ENCODE results near the gene GLRX. TPM values are rescaled to one million over a fixed set of nuclear protein-coding genes. Genes with fewer than 3 reads are reported as not detected.
"Not testable (repeated sequence)": the region's sequence is repeated elsewhere in the genome, so short reads cannot be mapped to it uniquely, and the experiment has no call there.

GLRX gene
- total RNA-seq, 2 experiments from 2014 or later: 33.2 to 34.0 TPM

- Mint-ChIP-seq H3K27me3 (no peaks in the 10 kb centered on the region), H3K27ac (peak overlapping the region; percentile 73), H3K9me3 (no peaks in the 10 kb centered on the region), H3K4me1 (ENCODE audit: low read depth) (peaks cover 74% of the 10 kb centered on the region), H3K4me3 (no peak overlapping the region), H3K36me3 (no peaks in the 10 kb centered on the region)
- intact Hi-C loops (cut with micrococcal nuclease): no loop called here
- CTCF ChIA-PET: interaction anchor here (0.5 to 5.1 kb wide), 10 partner anchors 12 to 737 kb away, joined by 3 to 63 read pairs (median 4); partner anchors contain the start of gene ELL2
- peak; percentile 66 for DNase-seq
- POLR2A ChIA-PET: interaction anchor here (0.8 to 4.2 kb wide), 5 partner anchors 8 to 253 kb away, joined by 3 to 29 read pairs (median 4); partner anchors contain the start of gene RFESD
These were observed 39.5 kb upstream of the GLRX start for GRCh38 chr5:95861864-95862561.

- Mint-ChIP-seq H3K9me3 (no peaks in the 10 kb centered on the region), H3K27ac (peak overlapping the region; percentile 47), H3K4me3 (no peak overlapping the region), H3K27me3 (no peaks in the 10 kb centered on the region), H3K4me1 (ENCODE audit: low read depth) (peaks cover 68% of the 10 kb centered on the region), H3K36me3 (no peaks in the 10 kb centered on the region)
- ChIA-PET POLR2A (interaction anchor here (0.8 to 4.2 kb wide), 5 partner anchors 9 to 253 kb away, joined by 3 to 29 read pairs (median 4); partner anchors contain the start of gene RFESD), CTCF (interaction anchor here (1.0 to 5.1 kb wide), 8 partner anchors 11 to 738 kb away, joined by 3 to 63 read pairs (median 4); partner anchors contain the start of gene ELL2)
- no peak for DNase-seq
- intact Hi-C loops (cut with micrococcal nuclease): no loop called here
These were observed 38.8 kb upstream of the GLRX start for GRCh38 chr5:95861221-95861863.

- ChIA-PET POLR2A (interaction anchor here (4.2 kb wide), 1 partner anchor 10 kb away, joined by 29 read pairs; no protein-coding TSS in a partner anchor), CTCF (interaction anchor here (0.8 to 5.1 kb wide), 13 partner anchors 9 to 743 kb away, joined by 3 to 63 read pairs (median 4); no protein-coding TSS in a partner anchor)
- DNase-seq: no peak
- Mint-ChIP-seq H3K4me1 (ENCODE audit: low read depth) (peaks cover 55% of the 10 kb centered on the region), H3K27ac (peak overlapping the region; percentile 68), H3K27me3 (no peaks in the 10 kb centered on the region), H3K36me3 (no peaks in the 10 kb centered on the region), H3K9me3 (no peaks in the 10 kb centered on the region), H3K4me3 (no peak overlapping the region)
- intact Hi-C loops (cut with micrococcal nuclease): loop anchor here (1.0 to 5.0 kb wide), 9 partner anchors 11 to 803 kb away; partner anchors contain the start of gene CAST
These were observed 37.1 kb upstream of the GLRX start for GRCh38 chr5:95859661-95860060.

- ChIA-PET CTCF (interaction anchor here (0.6 to 5.1 kb wide), 23 partner anchors 8 to 743 kb away, joined by 3 to 63 read pairs (median 3); no protein-coding TSS in a partner anchor), POLR2A (interaction anchor here (4.2 kb wide), 1 partner anchor 11 kb away, joined by 29 read pairs; no protein-coding TSS in a partner anchor)
- Mint-ChIP-seq H3K27me3 (no peaks in the 10 kb centered on the region), H3K27ac (peak overlapping the region; percentile 68), H3K9me3 (no peaks in the 10 kb centered on the region), H3K4me1 (ENCODE audit: low read depth) (peaks cover 55% of the 10 kb centered on the region), H3K36me3 (no peaks in the 10 kb centered on the region), H3K4me3 (peak overlapping the region; percentile 40)
- peak; percentile 97 for DNase-seq
- intact Hi-C loops (cut with micrococcal nuclease): loop anchor here (1.0 to 5.0 kb wide), 10 partner anchors 11 to 803 kb away; partner anchors contain the start of gene CAST
These were observed 36.4 kb upstream of the GLRX start for GRCh38 chr5:95858661-95859595.

- H3K27ac Mint-ChIP-seq: peak overlapping the region; percentile 68
These were observed 35.5 kb upstream of the GLRX start for GRCh38 chr5:95858023-95858461.

GRCh38 chr5:95857185-95857945 lies 34.8 kb upstream of the GLRX start:
- Mint-ChIP-seq H3K4me1 (ENCODE audit: low read depth) (peaks cover 43% of the 10 kb centered on the region), H3K9me3 (no peaks in the 10 kb centered on the region), H3K27ac (no peak overlapping the region), H3K36me3 (no peaks in the 10 kb centered on the region), H3K27me3 (no peaks in the 10 kb centered on the region), H3K4me3 (no peak overlapping the region)
- POLR2A ChIA-PET: no interaction called here
- intact Hi-C loops (cut with micrococcal nuclease): loop anchor here (5.0 kb wide), 1 partner anchor 805 kb away; the partner anchor contains the start of gene CAST
- DNase-seq: no peak
- CTCF ChIA-PET: interaction anchor here (0.7 to 2.4 kb wide), 9 partner anchors 9 to 745 kb away, joined by 3 to 10 read pairs (median 3); no protein-coding TSS in a partner anchor

More at GRCh38 chr5:95858023-95858461, 35.5 kb upstream of the GLRX start:
- Mint-ChIP-seq H3K27me3 (no peaks in the 10 kb centered on the region), H3K4me3 (no peak overlapping the region), H3K9me3 (no peaks in the 10 kb centered on the region), H3K4me1 (ENCODE audit: low read depth) (peaks cover 50% of the 10 kb centered on the region), H3K36me3 (no peaks in the 10 kb centered on the region)
- DNase-seq: no peak
- ChIA-PET POLR2A (no interaction called here), CTCF (interaction anchor here (0.7 to 5.1 kb wide), 9 partner anchors 10 to 744 kb away, joined by 3 to 63 read pairs (median 7); no protein-coding TSS in a partner anchor)
- intact Hi-C loops (cut with micrococcal nuclease): loop anchor here (1.0 to 5.0 kb wide), 5 partner anchors 71 to 804 kb away; partner anchors contain the start of gene CAST

GRCh38 chr5:95856501-95856981 lies 34.0 kb upstream of the GLRX start:
- peaks cover 35% of the 10 kb centered on the region for H3K4me1 Mint-ChIP-seq (ENCODE audit: low read depth)
- intact Hi-C loops (cut with micrococcal nuclease): loop anchor here (5.0 kb wide), 1 partner anchor 806 kb away; the partner anchor contains the start of gene CAST
- POLR2A ChIA-PET: no interaction called here
- no peak overlapping the region for H3K27ac Mint-ChIP-seq
- no peak for DNase-seq
- H3K27me3 Mint-ChIP-seq: peaks cover 2% of the 10 kb centered on the region
- H3K36me3 Mint-ChIP-seq: no peaks in the 10 kb centered on the region
- no peaks in the 10 kb centered on the region for H3K9me3 Mint-ChIP-seq
- CTCF ChIA-PET: interaction anchor here (1.0 to 2.2 kb wide), 6 partner anchors 10 to 746 kb away, joined by 3 to 10 read pairs (median 3); no protein-coding TSS in a partner anchor
- no peak overlapping the region for H3K4me3 Mint-ChIP-seq

- H3K4me1 Mint-ChIP-seq (ENCODE audit: low read depth): peaks cover 7% of the 10 kb centered on the region
- CTCF ChIA-PET: interaction anchor here (1.0 to 16.6 kb wide), 6 partner anchors 10 to 749 kb away, joined by 3 to 463 read pairs (median 4); no protein-coding TSS in a partner anchor
- POLR2A ChIA-PET: no interaction called here
- H3K27me3 Mint-ChIP-seq: peaks cover 2% of the 10 kb centered on the region
- H3K9me3 Mint-ChIP-seq: no peaks in the 10 kb centered on the region
- H3K27ac Mint-ChIP-seq: no peak overlapping the region
- DNase-seq: no peak
- intact Hi-C loops (cut with micrococcal nuclease): no loop called here
- no peaks in the 10 kb centered on the region for H3K36me3 Mint-ChIP-seq
- H3K4me3 Mint-ChIP-seq: no peak overlapping the region
These were observed 31.0 kb upstream of the GLRX start for GRCh38 chr5:95853490-95853889.

GRCh38 chr5:95852567-95852966 lies 30.0 kb upstream of the GLRX start:
- no peaks in the 10 kb centered on the region for H3K9me3 Mint-ChIP-seq
- intact Hi-C loops (cut with micrococcal nuclease): no loop called here
- no peak overlapping the region for H3K4me3 Mint-ChIP-seq
- H3K4me1 Mint-ChIP-seq (ENCODE audit: low read depth): no peaks in the 10 kb centered on the region
- H3K27ac Mint-ChIP-seq: no peak overlapping the region
- DNase-seq: no peak
- H3K36me3 Mint-ChIP-seq: no peaks in the 10 kb centered on the region
- ChIA-PET CTCF (interaction anchor here (1.2 to 16.6 kb wide), 6 partner anchors 9 to 742 kb away, joined by 3 to 463 read pairs (median 6); no protein-coding TSS in a partner anchor), POLR2A (no interaction called here)
- H3K27me3 Mint-ChIP-seq: peaks cover 2% of the 10 kb centered on the region

GRCh38 chr5:95851141-95851540 lies 28.6 kb upstream of the GLRX start:
- DNase-seq; H3K9me3 Mint-ChIP-seq; H3K4me1 Mint-ChIP-seq (ENCODE audit: low read depth); H3K27me3 Mint-ChIP-seq; H3K4me3 Mint-ChIP-seq; H3K36me3 Mint-ChIP-seq; POLR2A ChIA-PET; H3K27ac Mint-ChIP-seq; intact Hi-C loops (cut with micrococcal nuclease): not testable (repeated sequence)
- CTCF ChIA-PET: interaction anchor here (0.8 to 16.6 kb wide), 4 partner anchors 8 to 69 kb away, joined by 3 to 463 read pairs (median 5); no protein-coding TSS in a partner anchor
